Heart right ventricle (tissue), 16 donors: ENCODE measurements around the gene ZNF697. TPM values are rescaled to one million over a fixed set of nuclear protein-coding genes. Genes with fewer than 3 reads are reported as not detected.

Experiments
- ATAC-seq, 8 donors: fragments of 200-7000 bp; cut with Tn5 transposase; one replicate each; pipeline ENCODE4 v1.9.1; 2020; ENCODE audit warnings: mild to moderate bottlenecking in 8 of 8, moderate library complexity in 8 of 8, moderate number of reproducible peaks in 1 of 8
- DNase-seq, 2 donors: peaks; one replicate each; pipeline ENCODE4 v3.0.0-alpha.2; 2020
- H3K27ac ChIP-seq, 10 donors: fragments of 200-600 bp; sonication (generic) in 2 of 10; one replicate each; pipeline versions ENCODE4 v1.5.0 to v1.8.0; 2020 to 2022; ENCODE audit warnings: mild to moderate bottlenecking in 3 of 10
- H3K27me3 ChIP-seq, 7 donors: fragments of 200-600 bp; one replicate each; pipeline ENCODE4 v1.8.0; 2021 to 2022; ENCODE audit warnings: mild to moderate bottlenecking in 2 of 7
- H3K36me3 ChIP-seq, 9 donors: fragments of 200-600 bp; sonication (generic) in 1 of 9; one replicate each; pipeline versions ENCODE4 v1.5.0 to v1.8.0; 2020 to 2022; ENCODE audit warnings: mild to moderate bottlenecking in 2 of 9
- H3K4me1 ChIP-seq, 9 donors: fragments of 200-600 bp; sonication (generic) in 1 of 9; one replicate each; pipeline versions ENCODE4 v1.5.0 to v1.8.0; 2020 to 2022; ENCODE audit warnings: mild to moderate bottlenecking in 4 of 9
- H3K4me3 ChIP-seq, 10 donors: fragments of 200-600 bp; sonication (generic) in 2 of 10; one replicate each; pipeline versions ENCODE4 v1.5.0 to v1.8.0; 2020 to 2022; ENCODE audit warnings: mild to moderate bottlenecking in 7 of 10, moderate library complexity in 2 of 10
- H3K9me3 ChIP-seq, 11 donors: fragments of 200-600 bp in 10 of 11; sonication (generic) in 2 of 11; one replicate each; pipeline versions ENCODE4 v1.5.0 to v1.8.0; 2013 to 2022; ENCODE audit warnings: mild to moderate bottlenecking in 2 of 11, control low read depth in 1 of 11, moderate library complexity in 1 of 11
- CTCF ChIP-seq, 9 donors: fragments of 200-600 bp; sonication (generic) in 2 of 9; IDR thresholded peaks; one replicate each; pipeline versions ENCODE4 v1.5.0 to v1.8.0; 2021 to 2022; ENCODE audit warnings: antibody characterized with exemption in 9 of 9, mild to moderate bottlenecking in 5 of 9, moderate library complexity in 1 of 9
- WGBS, 2 donors: extraction: QIAGEN DNeasy Blood & Tissue Kit; methylation state at CpG; one replicate each; pipeline ENCODE4 v1.1.7; 2013; ENCODE audit warnings: inconsistent platforms in 1 of 2; 5-methylcytosine and 5-hydroxymethylcytosine counted together
- intact Hi-C, 10 donors: fragments of 100-400 bp; cut with DNase I; formaldehyde crosslinking; loops; one replicate each; pipeline versions ENCODE4 v1.11.1 to v1.14.2; 2022
- polyA plus RNA-seq, 2 donors: library from polyadenylated mRNA; stranded (reverse); fragments of 200-250 nt; gene quantifications; one replicate each; pipeline ENCODE4 v1.2.3, GENCODE V29; 2013
- total RNA-seq, 10 donors: library from RNA; stranded (reverse); fragmentation: NEBNext Ultra II Directional in 3 of 10; extraction: Animal tissue kit (Norgen Biotek cat#: 25700) in 3 of 10; gene quantifications; one replicate each; pipeline versions ENCODE4 v1.2.1 to v1.2.4, GENCODE V29; 2021 to 2023
- donor health status: Arrhythmogenic right ventricular cardiomyopathy.
- donor health status: ischemic (EF 13 %, LVEDD 7.1; RV severe dilation, severe dysfunction).
- donor health status: healthy with polysubstance abuse.
- donor health status: DM: no; HTN: yes; CAD: no.
- donor health status: DM: no; HTN: no; CAD: no.
- donor health status: ischemic (EF 25% LVEDD 6.9; RV normal size, moderate dysfunction).
- donor health status: ischemic (EF 25% LVEDD 5.7; RV mildly dilated, moderate dysfunction).
- donor health status: healthy.
- donor health status: DM: yes; HTN: yes; CAD: no.
- donor health status: Ischemic cardiomyopathy.
- donor health status: ischemic (EF 35%, LVEDD 5.7; RV mildly dilated, moderate dysfunction).
- donor health status: nonischemic (EF 11% LVEDD 7.7; RV severe dilation, severe dysfunction).
- donor health status: DM: yes; HTN: yes; CAD: no.
- donor health status: PGD.
- donor health status: ischemic (EF 29% LVEDD 5.4; RV normal size, mild dysfunction).
- donor health status: nonischemic (EF 23%, LVEDD 6.1; RV moderate dilation, normal function).

Gene ZNF697
- total and polyA plus RNA-seq, 12 donors = 2.3 to 14.1 (median 10.3) TPM

DNA sequence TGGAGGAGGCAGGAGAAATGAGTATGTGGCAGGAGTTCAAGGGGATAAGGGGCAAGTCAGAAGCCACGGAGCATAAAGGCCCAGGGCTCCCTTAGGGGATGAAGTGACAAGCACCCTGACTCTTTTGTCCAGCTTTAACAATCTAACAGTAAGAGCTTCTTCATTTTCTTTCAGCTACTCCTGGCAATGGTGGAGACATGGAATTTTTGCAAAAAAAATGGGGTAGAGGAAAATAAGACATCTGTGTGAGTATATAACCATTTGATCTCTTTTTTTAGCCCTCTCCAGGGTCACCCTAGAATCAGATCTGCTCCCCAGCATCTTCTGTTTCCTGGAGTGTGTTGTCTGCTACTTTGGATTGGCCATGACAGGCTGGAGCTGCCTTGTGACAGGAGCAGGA, 47.1 kb downstream of the ZNF697 start:
- WGBS, 2 donors = 39 to 47% methylated on average over 1 of the region's 1 CpG
- no peak overlapping the region for H3K27ac ChIP-seq
- H3K4me1 ChIP-seq = peaks cover 0 to 13% (median 0%) of the 10 kb centered on the region in 9 donors
- TF ChIP-seq CTCF (IDR thresholded peaks at IDR 0.05) = no peak
- DNase-seq (no peak), ATAC-seq (no peak)
- no peak overlapping the region for H3K4me3 ChIP-seq
- no peaks in the 10 kb centered on the region for H3K36me3 ChIP-seq
- H3K9me3 ChIP-seq = no peaks in the 10 kb centered on the region
- intact Hi-C loops = loop anchor here in 1 of 10 donors (5.0 kb wide), 1 partner anchor 49 kb away; no protein-coding TSS in a partner anchor
- H3K27me3 ChIP-seq = no peaks in the 10 kb centered on the region

DNA sequence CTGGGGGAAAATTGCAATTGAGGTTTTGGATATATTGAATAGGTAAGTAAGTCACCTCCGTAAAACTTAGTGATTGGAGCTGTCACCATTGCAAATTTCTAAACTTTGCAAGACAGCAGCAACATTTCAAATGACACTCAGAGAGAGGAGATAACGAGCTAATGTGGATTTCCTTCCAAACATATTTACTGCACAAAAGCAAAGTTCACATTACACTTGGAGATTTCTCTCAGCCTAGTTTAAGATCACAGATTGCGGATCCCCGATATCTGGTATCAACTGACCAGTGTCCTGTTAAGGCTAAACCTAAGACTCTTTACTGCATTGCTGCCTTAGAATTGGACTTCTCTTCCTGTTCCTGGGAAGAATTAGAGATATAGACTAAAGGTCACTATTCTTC, 47.5 kb downstream of the ZNF697 start:
- H3K9me3 ChIP-seq = no peaks in the 10 kb centered on the region

GRCh38 chr1:119595606-119596005, 52.5 kb downstream of the ZNF697 start:
- intact Hi-C loops = no loop called here
- no peak for TF ChIP-seq CTCF (IDR thresholded peaks at IDR 0.05)
- Histone ChIP-seq H3K27ac (no peak overlapping the region), H3K36me3 (no peaks in the 10 kb centered on the region), H3K4me3 (no peak overlapping the region), H3K9me3 (peaks cover 0 to 7% (median 0%) of the 10 kb centered on the region in 11 donors), H3K27me3 (no peaks in the 10 kb centered on the region), H3K4me1 (peaks cover 0 to 4% (median 0%) of the 10 kb centered on the region in 9 donors)
- 60 to 65% methylated on average over 2 of the region's 2 CpGs for WGBS, 2 donors
- DNase-seq (no peak), ATAC-seq (no peak)

More for the DNA sequence above, 47.5 kb downstream of the ZNF697 start:
- intact Hi-C loops = loop anchor here in 1 of 10 donors (5.0 kb wide), 1 partner anchor 48 kb away; no protein-coding TSS in a partner anchor
- ATAC-seq (no peak), DNase-seq (no peak)
- Histone ChIP-seq H3K4me1 (peaks cover 0 to 12% (median 0%) of the 10 kb centered on the region in 9 donors), H3K27me3 (no peaks in the 10 kb centered on the region), H3K36me3 (no peaks in the 10 kb centered on the region), H3K27ac (no peak overlapping the region), H3K4me3 (no peak overlapping the region)
- no peak for TF ChIP-seq CTCF (IDR thresholded peaks at IDR 0.05)
- WGBS, 2 donors = 66 to 72% methylated on average over 4 of the region's 4 CpGs

DNA sequence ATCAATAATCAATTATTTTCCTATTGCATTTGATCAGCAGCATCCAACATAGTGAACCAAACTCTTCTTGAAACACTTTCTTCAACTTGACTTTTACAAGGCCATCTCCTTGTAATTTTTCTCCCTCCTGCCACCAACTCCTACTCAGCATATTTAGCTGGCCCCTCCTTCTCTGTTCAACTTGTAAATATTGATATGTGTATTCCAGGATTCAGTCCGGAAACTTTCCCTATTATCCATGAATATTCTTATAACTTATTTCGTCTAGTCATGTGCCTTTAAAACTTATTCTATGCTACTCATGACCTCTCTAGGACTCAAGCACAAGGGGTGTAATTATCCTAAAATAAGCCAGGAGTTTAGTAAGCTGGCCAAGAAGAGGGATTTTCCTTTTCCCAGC, 52.9 kb downstream of the ZNF697 start:
- Histone ChIP-seq H3K27ac (no peak overlapping the region), H3K9me3 (peaks cover 0 to 7% (median 0%) of the 10 kb centered on the region in 11 donors), H3K27me3 (no peaks in the 10 kb centered on the region), H3K4me3 (no peak overlapping the region), H3K36me3 (no peaks in the 10 kb centered on the region), H3K4me1 (no peaks in the 10 kb centered on the region)
- DNase-seq = no peak
- intact Hi-C loops = no loop called here
- 79 to 80% methylated on average over 2 of the region's 2 CpGs for WGBS, 2 donors
- no peak for TF ChIP-seq CTCF (IDR thresholded peaks at IDR 0.05)
- no peak for ATAC-seq
